OCI-LY1 (cell line): Measurements from ENCODE around the gene ZBP1.

Source experiments
- H2AFZ ChIP-seq: fragments of 200-600 bp; sonication (generic), shearing (Covaris generic); 2 replicates; pipeline ENCODE4 v1.6.0; 2014; ENCODE audit warnings: antibody characterized with exemption, mild to moderate bottlenecking, low read length
- H3F3A ChIP-seq: fragments of 200-600 bp; sonication (generic), shearing (Covaris generic); 2 replicates; pipeline ENCODE4 v1.6.0; 2014; ENCODE audit warnings: mild to moderate bottlenecking, antibody characterized with exemption, low read length, moderate library complexity; ENCODE audit not compliant: insufficient read depth
- H3K27ac ChIP-seq: fragments of 200-600 bp; sonication (generic); 2 replicates; pipeline ENCODE4 v1.5.1; 2014; ENCODE audit warnings: low read length, mixed run types, mild to moderate bottlenecking, low read depth; ENCODE audit not compliant: poor library complexity, severe bottlenecking
- H3K27me3 ChIP-seq: fragments of 200-600 bp; sonication (generic); 2 replicates; pipeline ENCODE4 v1.6.0; 2014; ENCODE audit warnings: antibody characterized with exemption, mild to moderate bottlenecking, low read length, moderate library complexity; ENCODE audit not compliant: insufficient read depth
- H3K36me3 ChIP-seq: fragments of 200-600 bp; sonication (generic); 2 replicates; pipeline ENCODE4 v1.6.1; 2014; ENCODE audit warnings: mild to moderate bottlenecking, antibody characterized with exemption, low read length, moderate library complexity, mixed read lengths; ENCODE audit not compliant: insufficient read depth
- H3K4me1 ChIP-seq: fragments of 200-600 bp; sonication (generic); 2 replicates; pipeline ENCODE4 v1.5.1; 2014; ENCODE audit warnings: mild to moderate bottlenecking, low read length, moderate library complexity; ENCODE audit not compliant: insufficient read depth, severe bottlenecking
- H3K4me2 ChIP-seq: fragments of 200-600 bp; sonication (generic), shearing (Covaris generic); 2 replicates; pipeline ENCODE4 v1.6.1; 2014; ENCODE audit warnings: low read length
- H3K4me3 ChIP-seq: fragments of 200-600 bp; sonication (generic); 2 replicates; pipeline ENCODE4 v1.5.1; 2014; ENCODE audit warnings: low read length, low read depth, mild to moderate bottlenecking, mixed read lengths; ENCODE audit not compliant: poor library complexity, severe bottlenecking
- H3K79me2 ChIP-seq: fragments of 200-600 bp; shearing (Covaris generic); 2 replicates; pipeline ENCODE4 v1.6.1; 2016; ENCODE audit warnings: mixed run types, low read length, mixed read lengths; ENCODE audit not compliant: insufficient read depth
- H3K9ac ChIP-seq: fragments of 200-600 bp; sonication (generic), shearing (Covaris generic); 2 replicates; pipeline ENCODE4 v1.6.1; 2014; ENCODE audit warnings: mild to moderate bottlenecking, low read length, mixed read lengths
- H3K9me2 ChIP-seq: fragments of 200-600 bp; sonication (generic), shearing (Covaris generic); 2 replicates; pipeline ENCODE4 v1.6.1; 2014; ENCODE audit warnings: low read depth, mild to moderate bottlenecking, low read length, mixed read lengths
- H3K9me3 ChIP-seq: fragments of 200-600 bp; shearing (Covaris generic); 2 replicates; pipeline ENCODE4 v1.6.1; 2014; ENCODE audit warnings: low read length, mixed read lengths
- H4K20me1 ChIP-seq: fragments of 200-600 bp; sonication (generic), shearing (Covaris generic); 2 replicates; pipeline ENCODE4 v1.6.0; 2016; ENCODE audit warnings: mild to moderate bottlenecking, low read length; ENCODE audit not compliant: insufficient read depth
- EZH2 ChIP-seq: fragments of 200-600 bp; sonication (generic), shearing (Covaris generic); IDR thresholded peaks from 2 replicates; pipeline ENCODE4 v1.8.0; 2017; ENCODE audit warnings: borderline replicate concordance, mixed run types, mild to moderate bottlenecking, antibody characterized with exemption, low read length, moderate library complexity, mixed read lengths
- TF ChIP-seq, protein P1 (sequence below): fragments of 200-600 bp; sonication (generic), shearing (Covaris generic); IDR thresholded peaks from 2 replicates; pipeline ENCODE4 v1.5.1; 2017; ENCODE audit warnings: mild to moderate bottlenecking, antibody characterized with exemption, low read length, moderate library complexity, mixed read lengths

The ZBP1 gene

GRCh38 chr20:57659517-57660180 lies 39.4 kb upstream of the ZBP1 start:
- Histone ChIP-seq H3K27ac (no peak overlapping the region), H3K79me2 (no peaks in the 10 kb centered on the region), H3K36me3 (no peaks in the 10 kb centered on the region)

GRCh38 chr20:57658833-57659516 lies 38.7 kb upstream of the ZBP1 start:
- Histone ChIP-seq H3K36me3 (no peaks in the 10 kb centered on the region), H3K79me2 (no peaks in the 10 kb centered on the region), H3F3A (no peaks in the 10 kb centered on the region), H2AFZ (no peak overlapping the region), H3K4me2 (no peak overlapping the region), H3K27ac (no peak overlapping the region), H3K9me2 (no peaks in the 10 kb centered on the region), H3K27me3 (peaks cover 20% of the 10 kb centered on the region), H3K9me3 (no peaks in the 10 kb centered on the region), H3K9ac (no peak overlapping the region), H3K4me3 (no peak overlapping the region), H4K20me1 (no peaks in the 10 kb centered on the region), H3K4me1 (no peaks in the 10 kb centered on the region)
- TF ChIP-seq, protein P1, sequence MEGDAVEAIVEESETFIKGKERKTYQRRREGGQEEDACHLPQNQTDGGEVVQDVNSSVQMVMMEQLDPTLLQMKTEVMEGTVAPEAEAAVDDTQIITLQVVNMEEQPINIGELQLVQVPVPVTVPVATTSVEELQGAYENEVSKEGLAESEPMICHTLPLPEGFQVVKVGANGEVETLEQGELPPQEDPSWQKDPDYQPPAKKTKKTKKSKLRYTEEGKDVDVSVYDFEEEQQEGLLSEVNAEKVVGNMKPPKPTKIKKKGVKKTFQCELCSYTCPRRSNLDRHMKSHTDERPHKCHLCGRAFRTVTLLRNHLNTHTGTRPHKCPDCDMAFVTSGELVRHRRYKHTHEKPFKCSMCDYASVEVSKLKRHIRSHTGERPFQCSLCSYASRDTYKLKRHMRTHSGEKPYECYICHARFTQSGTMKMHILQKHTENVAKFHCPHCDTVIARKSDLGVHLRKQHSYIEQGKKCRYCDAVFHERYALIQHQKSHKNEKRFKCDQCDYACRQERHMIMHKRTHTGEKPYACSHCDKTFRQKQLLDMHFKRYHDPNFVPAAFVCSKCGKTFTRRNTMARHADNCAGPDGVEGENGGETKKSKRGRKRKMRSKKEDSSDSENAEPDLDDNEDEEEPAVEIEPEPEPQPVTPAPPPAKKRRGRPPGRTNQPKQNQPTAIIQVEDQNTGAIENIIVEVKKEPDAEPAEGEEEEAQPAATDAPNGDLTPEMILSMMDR = no peak
- no peak for TF ChIP-seq EZH2

More at GRCh38 chr20:57659517-57660180, 39.4 kb upstream of the ZBP1 start:
- Histone ChIP-seq H3K4me2 (no peak overlapping the region), H3K4me1 (no peaks in the 10 kb centered on the region), H3K9me3 (no peaks in the 10 kb centered on the region), H2AFZ (no peak overlapping the region), H3K9me2 (no peaks in the 10 kb centered on the region), H3K27me3 (peaks cover 20% of the 10 kb centered on the region), H4K20me1 (no peaks in the 10 kb centered on the region), H3F3A (no peaks in the 10 kb centered on the region), H3K9ac (no peak overlapping the region), H3K4me3 (no peak overlapping the region)
- TF ChIP-seq EZH2 = no peak
- TF ChIP-seq, protein P1 = no peak

DNA sequence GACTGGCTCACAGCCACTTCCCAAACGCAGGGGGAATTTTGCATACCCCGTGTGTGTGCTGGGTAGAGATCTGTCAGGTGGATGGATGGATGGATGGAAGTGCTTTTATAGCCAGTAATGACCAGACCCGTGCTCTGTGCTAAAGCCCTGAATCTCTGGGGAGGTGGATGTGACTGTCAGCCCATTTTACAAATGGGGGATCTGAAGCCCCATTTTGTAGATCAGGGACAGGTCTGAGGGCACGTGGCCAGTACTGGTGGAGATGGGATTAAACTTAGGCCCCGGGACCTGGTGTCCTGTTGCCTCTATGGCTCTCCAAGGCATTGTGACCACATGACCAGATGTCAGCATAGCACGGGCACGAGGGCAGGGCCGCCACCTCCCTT lies 38.2 kb upstream of the ZBP1 start:
- Histone ChIP-seq H3K27ac (no peak overlapping the region), H3K4me1 (no peaks in the 10 kb centered on the region), H3K9me3 (no peaks in the 10 kb centered on the region), H3K4me3 (no peak overlapping the region), H3K27me3 (peaks cover 20% of the 10 kb centered on the region), H3K36me3 (no peaks in the 10 kb centered on the region), H2AFZ (no peak overlapping the region), H3F3A (no peaks in the 10 kb centered on the region), H3K4me2 (no peak overlapping the region), H3K79me2 (no peaks in the 10 kb centered on the region), H3K9me2 (no peaks in the 10 kb centered on the region), H3K9ac (no peak overlapping the region), H4K20me1 (no peaks in the 10 kb centered on the region)
- TF ChIP-seq EZH2 = no peak
- TF ChIP-seq, protein P1 = no peak
